GM19193 (cell line): ENCODE data around the gene PARVA.

Source experiments
- POLR2A ChIP-seq: IDR thresholded peaks from 4 replicates; pipeline ENCODE4 v1.6.1; 2011; ENCODE audit not compliant: insufficient read depth, insufficient read length; ENCODE audit errors: extremely low read depth

PARVA gene

GRCh38 chr11:12433571-12434324 is 56.4 kb downstream of the PARVA start:
- TF ChIP-seq POLR2A: no peak

- no peak for TF ChIP-seq POLR2A
These were observed 56.9 kb downstream of the PARVA start for GRCh38 chr11:12434325-12434654.

GRCh38 chr11:12435264-12435663 is 57.9 kb downstream of the PARVA start:
- no peak for TF ChIP-seq POLR2A

- TF ChIP-seq POLR2A: no peak
These were observed 58.9 kb downstream of the PARVA start for GRCh38 chr11:12436266-12436665.

GRCh38 chr11:12438291-12438690 is 60.9 kb downstream of the PARVA start:
- no peak for TF ChIP-seq POLR2A

GRCh38 chr11:12439615-12440014 is 62.2 kb downstream of the PARVA start:
- no peak for TF ChIP-seq POLR2A

GRCh38 chr11:12440565-12440964 is 63.2 kb downstream of the PARVA start:
- TF ChIP-seq POLR2A: no peak

GRCh38 chr11:12441231-12441861 is 64.0 kb downstream of the PARVA start:
- TF ChIP-seq POLR2A: no peak

- no peak for TF ChIP-seq POLR2A
These were observed 67.2 kb downstream of the PARVA start for GRCh38 chr11:12444601-12445000.

GRCh38 chr11:12445001-12445400 is 67.6 kb downstream of the PARVA start:
- no peak for TF ChIP-seq POLR2A

- TF ChIP-seq POLR2A: no peak
These were observed 69.5 kb downstream of the PARVA start for GRCh38 chr11:12446863-12447262.

GRCh38 chr11:12448131-12448939 is 71.0 kb downstream of the PARVA start:
- no peak for TF ChIP-seq POLR2A

GRCh38 chr11:12449961-12450715 is 72.8 kb downstream of the PARVA start:
- no peak for TF ChIP-seq POLR2A

GRCh38 chr11:12451179-12451814 is 73.9 kb downstream of the PARVA start:
- no peak for TF ChIP-seq POLR2A
